GM18907 (cell line): ENCODE results near the gene NDUFA13.

ENCODE experiments used
- ATAC-seq: cut with Tn5 transposase; IDR thresholded peaks from one replicate; pipeline ENCODE4 v1.9.1; 2021; ENCODE audit warnings: mild to moderate bottlenecking, moderate library complexity; ENCODE audit not compliant: unreplicated experiment

NDUFA13 gene

GRCh38 chr19:19506592-19506991, 9.4 kb upstream of the NDUFA13 start:
- no peak for ATAC-seq

GRCh38 chr19:19507354-19507753, 8.7 kb upstream of the NDUFA13 start:
- no peak for ATAC-seq

GRCh38 chr19:19508217-19508616, 7.8 kb upstream of the NDUFA13 start:
- ATAC-seq: no peak

- ATAC-seq: no peak
Observed at GRCh38 chr19:19510432-19510831, 5.6 kb upstream of the NDUFA13 start.

GRCh38 chr19:19513682-19514081, 2.3 kb upstream of the NDUFA13 start:
- ATAC-seq: no peak

- ATAC-seq: no peak
Observed at GRCh38 chr19:19514215-19514657, 1.8 kb upstream of the NDUFA13 start.

- ATAC-seq: no peak
Observed at GRCh38 chr19:19514881-19515641, 964 bp upstream of the NDUFA13 start, which contains the start of gene TSSK6. Gene TSSK6, minus strand, starts transcription at chr19:19515548. Its CDS starts 121 bp downstream, at chr19:19515427.

- ATAC-seq: no peak
Observed at GRCh38 chr19:19517235-19517619, 1.2 kb downstream of the NDUFA13 start.

GRCh38 chr19:19520989-19521388, 5.0 kb downstream of the NDUFA13 start:
- ATAC-seq: no peak

- no peak for ATAC-seq
Observed at GRCh38 chr19:19523177-19523576, 7.2 kb downstream of the NDUFA13 start.

GRCh38 chr19:19524053-19524452, 8.0 kb downstream of the NDUFA13 start:
- ATAC-seq: no peak

GRCh38 chr19:19525611-19526380, 9.8 kb downstream of the NDUFA13 start:
- no peak for ATAC-seq

- no peak for ATAC-seq
Observed at GRCh38 chr19:19526581-19527370, 10.8 kb downstream of the NDUFA13 start.

GRCh38 chr19:19527371-19527656, 11.3 kb downstream of the NDUFA13 start:
- no peak for ATAC-seq

GRCh38 chr19:19527674-19528625, 11.9 kb downstream of the NDUFA13 start:
- ATAC-seq: no peak

- no peak for ATAC-seq
Observed at GRCh38 chr19:19528721-19529490, 12.9 kb downstream of the NDUFA13 start, which contains the start of gene YJEFN3. Gene YJEFN3, plus strand, starts transcription at chr19:19528911. Its CDS starts 22 bp downstream, at chr19:19528933.

- ATAC-seq: no peak
Observed at GRCh38 chr19:19529783-19530422, 13.9 kb downstream of the NDUFA13 start.

- ATAC-seq: no peak
Observed at GRCh38 chr19:19530423-19530804, 14.4 kb downstream of the NDUFA13 start.

- no peak for ATAC-seq
Observed at GRCh38 chr19:19530889-19531288, 14.9 kb downstream of the NDUFA13 start.
